Naive thymus-derived CD8-positive, alpha-beta T cell (primary cell): Measurements from ENCODE around the gene GATA5. TPM values are rescaled to one million over a fixed set of nuclear protein-coding genes. Genes with fewer than 3 reads are reported as not detected.
"Not testable (repeated sequence)": the region's sequence is repeated elsewhere in the genome, so short reads cannot be mapped to it uniquely, and the experiment has no call there.

Experiments
- ATAC-seq, 2 donors: fragments of 150-1000 bp; cut with Tn5 transposase in 1 of 2; sonication (Bioruptor Pico), chemical (Tn5 transposase) in 1 of 2; 1 replicate in 1 of 2; 2 replicates in 1 of 2; pipeline ENCODE4 v1.10.0; 2021; ENCODE audit warnings: mild to moderate bottlenecking in 2 of 2, moderate library complexity in 2 of 2
- POLR2A ChIA-PET: fragments of 350-600 bp; sonication (Branson Sonifier 250); formaldehyde crosslinking; loops from one replicate; lab custom pipeline; 2021; ENCODE audit warnings: antibody characterized with exemption; lab: Charles Lee
- DNase-seq, 10 donors: peaks; one replicate each; pipeline versions ENCODE4 v3.0.0 to v3.0.0-alpha.2; 2020 to 2022
- H3K27ac Mint-ChIP-seq, 10 donors: one replicate each; pipeline ENCODE4 v1.8.0; 2020 to 2022; ENCODE audit warnings: mild to moderate bottlenecking in 10 of 10, mixed read lengths in 10 of 10, moderate library complexity in 4 of 10, inconsistent platforms in 1 of 10
- H3K27me3 Mint-ChIP-seq, 5 donors: one replicate each; pipeline ENCODE4 v1.8.0; 2021 to 2022; ENCODE audit warnings: mixed read lengths in 5 of 5
- H3K36me3 Mint-ChIP-seq, 3 donors: one replicate each; pipeline ENCODE4 v1.8.0; 2020 to 2022; ENCODE audit warnings: mixed read lengths in 3 of 3, mild to moderate bottlenecking in 2 of 3, inconsistent platforms in 1 of 3
- H3K4me1 Mint-ChIP-seq, 4 donors: one replicate each; pipeline ENCODE4 v1.8.0; 2021 to 2022; ENCODE audit warnings: mixed read lengths in 4 of 4
- H3K4me3 Mint-ChIP-seq, 10 donors: one replicate each; pipeline ENCODE4 v1.8.0; 2020 to 2022; ENCODE audit warnings: mild to moderate bottlenecking in 10 of 10, mixed read lengths in 10 of 10, moderate library complexity in 6 of 10, inconsistent platforms in 1 of 10
- H3K9me3 Mint-ChIP-seq, 9 donors: one replicate each; pipeline ENCODE4 v1.8.0; 2020 to 2022; ENCODE audit warnings: mixed read lengths in 9 of 9, mild to moderate bottlenecking in 3 of 9, inconsistent platforms in 1 of 9, moderate library complexity in 1 of 9
- polyA plus RNA-seq, 3 donors: library from polyadenylated mRNA; unstranded; fragments of 300-500 nt; fragmentation: Illumina TruSeq; gene quantifications; one replicate each; pipeline ENCODE4 v1.2.3, GENCODE V29; 2021
- total RNA-seq, 8 experiments: library from RNA in 2 of 8; stranded (reverse) in 2 of 8; gene quantifications; one replicate each; pipeline ENCODE4 v1.2.3 and lab custom pipeline; 2021 to 2026

GATA5 gene
- total and polyA plus RNA-seq, 5 experiments from 2014 or later: not detected

- no peak within 1 kb of the TSS for H3K4me3 Mint-ChIP-seq
- DNase-seq (no peak), ATAC-seq (no peak)
- H3K27me3 Mint-ChIP-seq: peaks cover 0 to 22% (median 3%) of the 10 kb centered on the region in 5 donors
- no peak within 1 kb of the TSS for H3K27ac Mint-ChIP-seq
- H3K36me3 Mint-ChIP-seq: no peaks in the 10 kb centered on the region
- H3K4me1 Mint-ChIP-seq: no peaks in the 10 kb centered on the region
- POLR2A ChIA-PET: no interaction called here
- H3K9me3 Mint-ChIP-seq: no peaks in the 10 kb centered on the region
Observed at GRCh38 chr20:62427172-62428001, 48.4 kb downstream of the GATA5 start, which contains the start of gene RBBP8NL. RBBP8NL (minus strand) TSS chr20:62427539; CDS start chr20:62419647, 7,892 bp downstream.

- no peak overlapping the region for H3K27ac Mint-ChIP-seq
Observed at GRCh38 chr20:62426699-62427131, 49.1 kb downstream of the GATA5 start.

GRCh38 chr20:62426059-62426348 is 49.8 kb downstream of the GATA5 start:
- H3K36me3 Mint-ChIP-seq, H3K4me3 Mint-ChIP-seq, H3K27ac Mint-ChIP-seq, ATAC-seq, POLR2A ChIA-PET, H3K9me3 Mint-ChIP-seq, DNase-seq, H3K4me1 Mint-ChIP-seq: not testable (repeated sequence)
- H3K27me3 Mint-ChIP-seq: peaks cover 0 to 20% (median 2%) of the 10 kb centered on the region in 5 donors

More at GRCh38 chr20:62426699-62427131, 49.1 kb downstream of the GATA5 start:
- ATAC-seq: no peak
- Mint-ChIP-seq H3K36me3 (no peaks in the 10 kb centered on the region), H3K4me3 (no peak overlapping the region), H3K9me3 (no peaks in the 10 kb centered on the region), H3K27me3 (peaks cover 0 to 22% (median 3%) of the 10 kb centered on the region in 5 donors), H3K4me1 (no peaks in the 10 kb centered on the region)
- POLR2A ChIA-PET: no interaction called here
- DNase-seq: no peak

GRCh38 chr20:62425281-62426058 is 50.3 kb downstream of the GATA5 start:
- no peak overlapping the region for H3K27ac Mint-ChIP-seq

GRCh38 chr20:62424249-62425107 is 51.3 kb downstream of the GATA5 start:
- Mint-ChIP-seq H3K27ac (no peak overlapping the region), H3K9me3 (no peaks in the 10 kb centered on the region), H3K4me1 (peaks cover 0 to 5% (median under 1%) of the 10 kb centered on the region in 4 donors), H3K27me3 (peaks cover 0 to 16% (median 2%) of the 10 kb centered on the region in 5 donors), H3K36me3 (no peaks in the 10 kb centered on the region), H3K4me3 (no peak overlapping the region)
- ATAC-seq: no peak
- POLR2A ChIA-PET: no interaction called here
- DNase-seq: no peak

More at GRCh38 chr20:62425281-62426058, 50.3 kb downstream of the GATA5 start:
- DNase-seq: no peak
- ATAC-seq: no peak
- Mint-ChIP-seq H3K9me3 (no peaks in the 10 kb centered on the region), H3K4me1 (peaks cover 0 to 2% (median under 1%) of the 10 kb centered on the region in 4 donors), H3K27me3 (peaks cover 0 to 17% (median 2%) of the 10 kb centered on the region in 5 donors), H3K4me3 (no peak overlapping the region), H3K36me3 (no peaks in the 10 kb centered on the region)
- POLR2A ChIA-PET: no interaction called here

- DNase-seq (no peak), ATAC-seq (no peak)
- POLR2A ChIA-PET: no interaction called here
- H3K9me3 Mint-ChIP-seq: no peaks in the 10 kb centered on the region
- H3K36me3 Mint-ChIP-seq: no peaks in the 10 kb centered on the region
- peaks cover 0 to 11% (median 0%) of the 10 kb centered on the region in 5 donors for H3K27me3 Mint-ChIP-seq
- H3K4me3 Mint-ChIP-seq: no peak overlapping the region
- peaks cover 0 to 5% (median under 1%) of the 10 kb centered on the region in 4 donors for H3K4me1 Mint-ChIP-seq
- no peak overlapping the region for H3K27ac Mint-ChIP-seq
Observed at GRCh38 chr20:62423326-62423706, 52.5 kb downstream of the GATA5 start.

GRCh38 chr20:62422636-62423325 is 53.0 kb downstream of the GATA5 start:
- POLR2A ChIA-PET: no interaction called here
- ATAC-seq: no peak
- peaks cover 0 to 5% (median under 1%) of the 10 kb centered on the region in 4 donors for H3K4me1 Mint-ChIP-seq
- H3K36me3 Mint-ChIP-seq: no peaks in the 10 kb centered on the region
- no peak overlapping the region for H3K27ac Mint-ChIP-seq
- H3K4me3 Mint-ChIP-seq: no peak overlapping the region
- H3K27me3 Mint-ChIP-seq: peaks cover 0 to 11% (median 0%) of the 10 kb centered on the region in 5 donors
- no peaks in the 10 kb centered on the region for H3K9me3 Mint-ChIP-seq
- DNase-seq: no peak

- no peak overlapping the region for H3K4me3 Mint-ChIP-seq
- no peaks in the 10 kb centered on the region for H3K36me3 Mint-ChIP-seq
- ATAC-seq: no peak
- H3K9me3 Mint-ChIP-seq: no peaks in the 10 kb centered on the region
- H3K27me3 Mint-ChIP-seq: peaks cover 0 to 11% (median 0%) of the 10 kb centered on the region in 5 donors
- H3K4me1 Mint-ChIP-seq: peaks cover 0 to 5% (median under 1%) of the 10 kb centered on the region in 4 donors
- DNase-seq: no peak
- no peak overlapping the region for H3K27ac Mint-ChIP-seq
- POLR2A ChIA-PET: no interaction called here
Observed at GRCh38 chr20:62421716-62421990, 54.1 kb downstream of the GATA5 start.

GRCh38 chr20:62420846-62421715 is 54.7 kb downstream of the GATA5 start:
- no peak overlapping the region for H3K27ac Mint-ChIP-seq
- peaks cover 0 to 11% (median 0%) of the 10 kb centered on the region in 5 donors for H3K27me3 Mint-ChIP-seq

GRCh38 chr20:62419759-62420158 is 56.0 kb downstream of the GATA5 start:
- Mint-ChIP-seq H3K36me3 (no peaks in the 10 kb centered on the region), H3K4me3 (no peak overlapping the region), H3K27me3 (peaks cover 0 to 5% (median 0%) of the 10 kb centered on the region in 5 donors), H3K27ac (peak overlapping the region in 1 of 10 donors; percentile 59), H3K9me3 (no peaks in the 10 kb centered on the region), H3K4me1 (peaks cover 0 to 5% (median under 1%) of the 10 kb centered on the region in 4 donors)
- no peak for DNase-seq
- POLR2A ChIA-PET: no interaction called here
- ATAC-seq: no peak

More at GRCh38 chr20:62420846-62421715, 54.7 kb downstream of the GATA5 start:
- ATAC-seq (no peak), DNase-seq (no peak)
- no peak overlapping the region for H3K4me3 Mint-ChIP-seq
- no peaks in the 10 kb centered on the region for H3K9me3 Mint-ChIP-seq
- POLR2A ChIA-PET: no interaction called here
- no peaks in the 10 kb centered on the region for H3K36me3 Mint-ChIP-seq
- peaks cover 0 to 5% (median under 1%) of the 10 kb centered on the region in 4 donors for H3K4me1 Mint-ChIP-seq

GRCh38 chr20:62418709-62419487 is 56.9 kb downstream of the GATA5 start:
- Mint-ChIP-seq H3K9me3 (no peaks in the 10 kb centered on the region), H3K4me1 (peaks cover 0 to 5% (median under 1%) of the 10 kb centered on the region in 4 donors), H3K27me3 (peaks cover 0 to 2% (median 0%) of the 10 kb centered on the region in 5 donors)

More at GRCh38 chr20:62418709-62419487, 56.9 kb downstream of the GATA5 start:
- Mint-ChIP-seq H3K36me3 (no peaks in the 10 kb centered on the region), H3K4me3 (no peak overlapping the region), H3K27ac (no peak overlapping the region)
- DNase-seq (no peak), ATAC-seq (no peak)
- POLR2A ChIA-PET: no interaction called here
